ENCODE results near the gene SSBP4.

- TF ChIP-seq CTCF (IDR thresholded peaks at IDR 0.05) (no peak), POLR2A (IDR thresholded peaks at IDR 0.05) (no peak)
Measured at GRCh38 chr19:18460900-18461299, 41.7 kb downstream of the SSBP4 start.
